Activated naive CD8-positive, alpha-beta T cell (primary cell): Measurements from ENCODE around the gene AFMID.
A peak's percentile ranks its signal among the peaks of the same experiment; 100 is the strongest.

Source experiments
- H3K27ac Mint-ChIP-seq: one replicate; pipeline ENCODE4 v1.8.0; 2021; ENCODE audit warnings: mixed read lengths
- H3K27me3 Mint-ChIP-seq: one replicate; pipeline ENCODE4 v1.8.0; 2021; ENCODE audit warnings: mixed read lengths
- H3K36me3 Mint-ChIP-seq: one replicate; pipeline ENCODE4 v1.8.0; 2021; ENCODE audit warnings: mixed read lengths
- H3K4me1 Mint-ChIP-seq: one replicate; pipeline ENCODE4 v1.8.0; 2021; ENCODE audit warnings: low read depth, mixed read lengths
- H3K4me3 Mint-ChIP-seq: one replicate; pipeline ENCODE4 v1.8.0; 2021; ENCODE audit warnings: mild to moderate bottlenecking, mixed read lengths
- H3K9me3 Mint-ChIP-seq: one replicate; pipeline ENCODE4 v1.8.0; 2021; ENCODE audit warnings: low read depth, mixed read lengths

The AFMID gene

GRCh38 chr17:78146881-78147280 lies 40.3 kb upstream of the AFMID start:
- no peaks in the 10 kb centered on the region for H3K27me3 Mint-ChIP-seq
- no peak overlapping the region for H3K4me3 Mint-ChIP-seq
- no peak overlapping the region for H3K27ac Mint-ChIP-seq
- no peaks in the 10 kb centered on the region for H3K9me3 Mint-ChIP-seq
- no peaks in the 10 kb centered on the region for H3K36me3 Mint-ChIP-seq
- peaks cover 32% of the 10 kb centered on the region for H3K4me1 Mint-ChIP-seq

- no peaks in the 10 kb centered on the region for H3K9me3 Mint-ChIP-seq
- no peak overlapping the region for H3K27ac Mint-ChIP-seq
- H3K36me3 Mint-ChIP-seq, result no peaks in the 10 kb centered on the region
- peaks cover 26% of the 10 kb centered on the region for H3K4me1 Mint-ChIP-seq
- H3K27me3 Mint-ChIP-seq, result no peaks in the 10 kb centered on the region
- H3K4me3 Mint-ChIP-seq, result no peak overlapping the region
Measured at GRCh38 chr17:78147315-78147998, 39.7 kb upstream of the AFMID start.

- Mint-ChIP-seq H3K4me1 (peaks cover 20% of the 10 kb centered on the region), H3K27me3 (no peaks in the 10 kb centered on the region), H3K27ac (peak overlapping the region; percentile 6), H3K4me3 (no peak overlapping the region), H3K36me3 (no peaks in the 10 kb centered on the region), H3K9me3 (no peaks in the 10 kb centered on the region)
Measured at GRCh38 chr17:78148286-78149016, 38.7 kb upstream of the AFMID start.

- Mint-ChIP-seq H3K4me1 (peaks cover 11% of the 10 kb centered on the region), H3K9me3 (no peaks in the 10 kb centered on the region), H3K36me3 (no peaks in the 10 kb centered on the region), H3K4me3 (no peak overlapping the region), H3K27me3 (no peaks in the 10 kb centered on the region), H3K27ac (no peak overlapping the region)
Measured at GRCh38 chr17:78151514-78152008, 35.6 kb upstream of the AFMID start.

GRCh38 chr17:78154903-78155811 lies 32.0 kb upstream of the AFMID start:
- Mint-ChIP-seq H3K4me1 (no peaks in the 10 kb centered on the region), H3K9me3 (no peaks in the 10 kb centered on the region), H3K27ac (peak overlapping the region; percentile 16), H3K27me3 (no peaks in the 10 kb centered on the region), H3K36me3 (no peaks in the 10 kb centered on the region), H3K4me3 (no peak overlapping the region)

- no peaks in the 10 kb centered on the region for H3K27me3 Mint-ChIP-seq
- no peaks in the 10 kb centered on the region for H3K36me3 Mint-ChIP-seq
- no peaks in the 10 kb centered on the region for H3K9me3 Mint-ChIP-seq
- no peak overlapping the region for H3K4me3 Mint-ChIP-seq
- no peaks in the 10 kb centered on the region for H3K4me1 Mint-ChIP-seq
- peak overlapping the region; percentile 31 for H3K27ac Mint-ChIP-seq
Measured at GRCh38 chr17:78159575-78160158, 27.5 kb upstream of the AFMID start.

- Mint-ChIP-seq H3K27ac (no peak overlapping the region), H3K4me3 (no peak overlapping the region), H3K4me1 (peaks cover 2% of the 10 kb centered on the region), H3K9me3 (no peaks in the 10 kb centered on the region), H3K27me3 (no peaks in the 10 kb centered on the region), H3K36me3 (no peaks in the 10 kb centered on the region)
Measured at GRCh38 chr17:78163881-78164747, 23.0 kb upstream of the AFMID start.

- no peak overlapping the region for H3K27ac Mint-ChIP-seq
- H3K36me3 Mint-ChIP-seq, result no peaks in the 10 kb centered on the region
- H3K27me3 Mint-ChIP-seq, result no peaks in the 10 kb centered on the region
- H3K4me3 Mint-ChIP-seq, result no peak overlapping the region
- peaks cover 2% of the 10 kb centered on the region for H3K4me1 Mint-ChIP-seq
- H3K9me3 Mint-ChIP-seq, result no peaks in the 10 kb centered on the region
Measured at GRCh38 chr17:78164748-78165607, 22.2 kb upstream of the AFMID start.

- Mint-ChIP-seq H3K27ac (no peak overlapping the region), H3K9me3 (no peaks in the 10 kb centered on the region), H3K36me3 (no peaks in the 10 kb centered on the region), H3K4me1 (peaks cover 9% of the 10 kb centered on the region), H3K4me3 (no peak overlapping the region), H3K27me3 (no peaks in the 10 kb centered on the region)
Measured at GRCh38 chr17:78166416-78166815, 20.7 kb upstream of the AFMID start.

GRCh38 chr17:78168242-78168902 lies 18.8 kb upstream of the AFMID start, which contains the start of gene SYNGR2:
TSS of gene SYNGR2 (plus strand) at chr17:78168581. CDS start at chr17:78168617, 36 bp downstream.
- Mint-ChIP-seq H3K27ac (peak within 1 kb of the TSS; percentile 58), H3K27me3 (no peaks in the 10 kb centered on the region), H3K36me3 (no peaks in the 10 kb centered on the region), H3K4me3 (peak within 1 kb of the TSS; percentile 73), H3K9me3 (no peaks in the 10 kb centered on the region), H3K4me1 (peaks cover 28% of the 10 kb centered on the region)

- H3K27me3 Mint-ChIP-seq, result no peaks in the 10 kb centered on the region
- H3K9me3 Mint-ChIP-seq, result no peaks in the 10 kb centered on the region
- peaks cover 36% of the 10 kb centered on the region for H3K4me1 Mint-ChIP-seq
- H3K27ac Mint-ChIP-seq, result peak overlapping the region; percentile 58
- H3K4me3 Mint-ChIP-seq, result peak overlapping the region; percentile 73
- no peaks in the 10 kb centered on the region for H3K36me3 Mint-ChIP-seq
Measured at GRCh38 chr17:78168903-78169793, 18.0 kb upstream of the AFMID start.
